Cortex of kidney (tissue), 1 donor: Measurements from ENCODE around the gene NUAK2.

ENCODE experiments used
- DNase-seq: peaks from one replicate; lab custom pipeline; 2025; lab: John Stamatoyannopoulos, UW

The NUAK2 gene

DNA sequence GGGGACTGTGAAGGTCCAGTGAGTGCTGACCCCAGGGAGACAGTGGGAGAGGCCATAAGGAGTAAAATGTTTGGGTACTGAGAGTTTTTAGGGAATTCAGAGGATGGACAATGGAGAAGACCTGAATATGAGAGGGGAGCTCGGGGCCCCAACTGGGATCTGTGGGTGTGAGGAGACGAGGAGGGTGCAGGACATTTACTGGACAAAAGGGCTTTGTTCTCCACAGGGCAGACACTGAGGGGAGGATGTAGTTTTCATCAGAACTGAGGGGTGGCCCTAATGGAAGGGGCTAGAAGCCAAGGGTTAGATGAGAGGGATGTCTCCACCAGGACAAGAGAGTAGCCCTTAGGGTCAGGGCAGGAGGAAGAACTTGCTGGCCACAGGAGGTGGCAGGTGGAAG lies 63.8 kb downstream of the NUAK2 start:
- no peak for DNase-seq

DNA sequence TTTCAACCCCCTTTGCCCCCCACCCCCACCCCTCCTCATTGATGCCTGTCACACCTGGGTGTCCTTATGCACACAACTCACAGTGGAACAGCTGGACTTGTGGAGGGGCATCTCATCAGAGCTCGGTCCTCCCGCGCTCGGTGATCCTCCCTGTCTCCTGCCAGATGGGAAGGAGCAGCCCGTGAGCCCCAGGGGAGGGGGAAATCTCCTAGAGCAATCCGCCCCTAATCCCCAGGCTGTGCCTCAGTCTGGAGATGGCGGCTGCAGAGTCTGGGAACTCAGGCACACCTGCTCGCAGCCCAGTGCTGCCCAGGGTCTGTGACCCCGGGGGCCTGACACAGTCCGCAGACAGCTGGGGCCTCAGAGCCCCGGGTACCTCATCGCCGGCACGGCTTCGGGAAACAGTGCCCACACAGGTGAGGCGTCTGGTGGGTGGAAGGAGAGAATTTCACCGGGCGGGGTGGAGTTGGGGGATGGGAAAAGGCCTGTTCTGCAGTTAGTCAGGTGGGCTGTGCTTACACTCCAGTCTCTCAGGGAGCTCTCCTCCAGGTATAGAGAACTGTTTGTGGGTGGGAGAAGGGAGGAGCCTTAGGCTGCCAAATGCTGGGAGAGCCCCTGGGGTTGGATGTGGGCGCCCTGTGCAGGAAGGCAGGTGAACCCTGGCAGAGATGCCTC lies 64.5 kb downstream of the NUAK2 start:
- no peak for DNase-seq

DNA sequence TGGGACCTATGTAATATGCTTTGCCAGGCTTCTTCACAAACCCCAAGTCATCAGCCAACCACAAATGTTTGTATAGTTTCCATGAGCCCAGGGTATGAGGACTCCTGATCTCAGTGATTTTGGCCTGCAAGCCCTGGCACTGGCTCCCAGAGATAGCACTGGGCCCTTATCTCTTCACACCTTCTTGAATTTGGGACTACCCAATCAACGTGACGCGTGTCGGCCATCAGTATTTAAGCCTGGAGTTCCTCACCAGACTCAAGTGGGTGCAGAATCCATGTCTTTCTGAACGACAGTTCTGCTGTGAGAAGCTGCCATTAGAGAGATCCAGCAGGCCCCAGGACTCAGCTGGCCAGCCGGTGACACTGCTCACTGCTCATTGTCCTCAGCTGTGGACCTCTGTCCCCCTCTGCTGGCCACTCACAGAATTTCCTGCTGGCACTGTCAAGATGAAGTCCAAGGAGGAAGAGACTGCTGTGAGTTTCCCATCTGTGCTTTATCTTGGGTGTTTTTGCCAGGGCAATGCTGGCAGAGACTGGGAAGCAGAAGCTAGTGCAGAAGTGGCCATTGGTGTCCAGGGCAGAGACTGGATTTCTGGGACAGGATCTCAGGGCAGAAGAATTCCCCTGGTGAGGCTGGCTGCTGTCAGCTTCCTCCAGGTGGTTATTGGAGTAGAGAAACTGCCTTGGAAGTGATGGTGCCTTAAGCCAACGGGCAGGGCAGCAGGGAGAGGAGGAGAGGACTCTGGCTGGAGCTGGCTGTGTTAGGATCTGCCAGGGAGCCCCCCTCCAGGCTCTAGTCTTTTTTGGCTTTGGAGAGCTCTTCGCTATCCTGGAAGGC lies 65.4 kb downstream of the NUAK2 start:
- no peak for DNase-seq
